NCI-H1930 (cell line): ENCODE measurements around the gene DYSF.

Experiments
- DNase-seq, 2 experiments: peaks; one replicate each; lab custom pipeline; 2025; lab: John Stamatoyannopoulos, UW

DYSF gene

GRCh38 chr2:71615767-71616730 is 162.7 kb downstream of the DYSF start:
- DNase-seq, result no peak

DNA sequence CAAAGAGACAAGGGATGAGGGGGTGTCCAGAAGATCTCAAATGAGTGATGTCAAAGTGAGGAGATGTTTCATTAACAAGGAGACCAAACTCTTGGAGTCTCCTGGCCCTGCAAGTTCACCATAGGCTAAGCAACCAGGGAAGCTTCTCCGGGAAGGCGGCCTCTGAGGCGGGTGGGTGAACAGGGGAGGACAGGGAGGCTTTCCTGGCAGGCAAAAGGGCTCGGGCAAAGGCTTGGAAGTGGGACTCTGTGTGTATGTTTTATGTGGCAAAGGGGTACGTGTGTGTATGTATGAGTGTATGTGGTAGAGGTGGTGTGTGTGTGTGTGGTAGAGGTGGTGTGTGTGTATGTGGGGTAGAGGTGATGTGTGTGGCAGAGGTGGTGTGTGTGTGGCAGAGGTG is 163.9 kb downstream of the DYSF start:
- no peak for DNase-seq

DNA sequence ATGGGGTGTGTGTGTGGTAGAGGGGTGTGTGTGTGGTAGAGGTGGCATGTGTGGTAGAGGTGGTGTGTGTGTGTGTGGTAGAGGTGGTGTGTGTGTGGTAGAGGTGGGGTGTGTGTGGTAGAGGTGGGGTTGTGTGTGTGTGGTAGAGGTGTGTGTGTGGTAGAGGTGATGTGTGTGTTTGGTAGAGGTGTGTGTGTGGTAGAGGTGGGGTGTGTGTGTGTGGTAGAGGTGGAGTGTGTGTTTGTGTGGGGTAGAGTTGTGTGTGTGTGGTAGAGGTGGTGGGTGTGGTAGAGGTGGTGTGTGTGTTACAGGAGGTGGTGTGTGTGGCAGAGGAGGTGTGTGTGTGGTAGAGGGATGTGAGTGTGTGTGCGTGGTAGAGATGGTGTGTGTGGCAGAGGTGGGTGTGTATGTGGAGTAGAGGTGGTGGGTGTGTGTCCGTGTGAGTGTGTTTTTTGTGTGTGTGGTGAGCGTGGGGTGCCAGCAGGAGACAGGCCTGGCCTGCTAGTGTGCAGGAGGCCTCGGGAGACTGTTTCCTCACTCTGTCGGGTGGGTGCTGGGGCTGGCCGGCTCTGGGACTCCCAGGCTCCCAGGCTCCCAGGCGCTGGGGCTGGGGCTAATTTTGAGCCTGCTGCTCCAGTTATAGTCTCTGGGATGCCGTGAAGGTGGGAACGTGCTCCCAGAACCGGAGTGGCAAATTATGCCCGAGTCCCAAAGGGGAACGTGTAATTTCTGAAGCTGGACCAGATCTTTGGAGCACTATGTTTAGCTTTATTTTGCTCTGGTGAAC is 165.2 kb downstream of the DYSF start:
- DNase-seq, result no peak

DNA sequence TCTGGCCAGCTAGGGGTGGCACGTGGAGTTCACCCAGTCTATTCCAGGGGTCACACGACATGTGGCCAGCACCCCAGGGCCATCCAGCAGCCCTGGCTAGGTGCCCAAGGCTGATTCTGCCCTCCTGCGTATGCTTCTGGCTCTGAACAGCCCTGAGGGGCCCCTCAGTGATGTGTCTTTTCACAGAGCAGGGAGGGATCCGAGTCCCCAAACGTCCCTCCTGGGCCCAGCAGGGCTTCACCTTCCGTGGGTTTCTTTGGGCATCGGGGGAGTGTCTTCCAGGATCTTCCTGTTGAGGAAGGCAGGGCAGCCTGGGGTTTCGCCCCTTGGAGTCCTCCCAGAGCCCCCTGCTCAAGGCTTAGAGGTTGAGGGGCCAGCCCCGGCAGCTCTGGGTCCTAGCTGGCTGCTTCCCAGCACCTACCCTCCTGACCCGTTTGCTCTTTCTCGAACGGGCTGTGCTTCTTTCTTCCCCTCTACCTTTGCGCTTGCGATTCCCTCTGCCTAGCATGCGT is 165.9 kb downstream of the DYSF start:
- DNase-seq, result no peak

DNA sequence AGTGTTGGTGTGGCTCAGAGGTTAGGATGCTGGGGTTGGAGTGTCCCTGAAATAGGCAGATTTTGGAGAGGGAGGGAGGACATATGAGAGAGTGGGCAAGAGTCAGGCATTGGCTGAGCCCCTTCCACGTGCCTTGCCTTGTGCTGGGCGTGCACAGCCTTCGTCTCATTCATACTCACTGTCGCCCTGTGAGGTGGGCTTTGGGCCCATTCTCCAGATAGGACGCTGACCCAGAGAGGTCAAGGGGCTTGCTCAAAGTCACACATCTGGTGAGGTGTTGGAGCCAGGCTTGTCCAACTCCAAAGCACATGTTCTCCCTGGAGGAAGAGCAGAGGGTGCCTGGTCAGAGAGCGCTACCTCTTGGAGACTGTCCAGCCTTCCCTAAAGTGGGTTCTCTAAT is 166.8 kb downstream of the DYSF start:
- DNase-seq, result no peak

- DNase-seq, result no peak
These were observed 167.5 kb downstream of the DYSF start for GRCh38 chr2:71620851-71621251.

GRCh38 chr2:71629273-71629672 is 175.9 kb downstream of the DYSF start:
- DNase-seq, result no peak

DNA sequence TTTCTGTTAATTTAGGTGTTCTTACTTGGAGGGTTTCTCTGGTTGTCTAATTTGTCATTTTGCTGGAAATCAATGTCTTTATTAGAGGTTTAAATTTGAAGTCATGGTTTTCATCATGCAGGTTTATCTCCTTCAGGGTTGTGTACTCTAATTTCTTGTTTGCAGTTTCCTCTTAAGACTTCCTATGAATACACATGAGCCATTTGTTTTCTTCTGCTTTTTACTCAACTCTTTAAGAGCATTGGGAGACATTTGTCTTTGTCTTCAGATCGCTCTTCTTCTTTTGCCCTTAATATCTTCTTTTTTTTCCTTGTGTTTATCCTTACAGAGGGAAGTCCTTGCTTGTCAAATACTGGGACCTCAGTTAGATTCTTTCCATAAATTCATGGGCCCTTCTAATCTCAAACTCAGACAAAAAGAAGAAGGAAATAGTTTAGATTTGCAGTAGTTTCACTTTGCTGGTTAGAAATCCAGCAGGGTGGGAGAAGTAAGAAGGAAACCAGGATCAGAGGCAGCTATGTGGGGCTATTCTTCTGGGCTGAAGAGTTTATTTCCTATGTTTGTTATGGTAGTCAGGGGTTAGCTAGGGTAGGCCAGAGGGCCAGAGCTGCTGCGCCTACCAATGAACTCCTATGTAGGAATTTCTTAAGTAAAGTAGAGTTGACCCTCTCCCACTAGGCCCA is 176.6 kb downstream of the DYSF start:
- no peak for DNase-seq

GRCh38 chr2:71630454-71631328 is 177.3 kb downstream of the DYSF start:
- no peak for DNase-seq

GRCh38 chr2:71631411-71631931 is 178.1 kb downstream of the DYSF start:
- no peak for DNase-seq

- no peak for DNase-seq
These were observed 179.7 kb downstream of the DYSF start for GRCh38 chr2:71633086-71633485.

- no peak for DNase-seq
These were observed 181.2 kb downstream of the DYSF start for GRCh38 chr2:71634567-71634966.

GRCh38 chr2:71635798-71636197 is 182.4 kb downstream of the DYSF start:
- DNase-seq, result no peak

DNA sequence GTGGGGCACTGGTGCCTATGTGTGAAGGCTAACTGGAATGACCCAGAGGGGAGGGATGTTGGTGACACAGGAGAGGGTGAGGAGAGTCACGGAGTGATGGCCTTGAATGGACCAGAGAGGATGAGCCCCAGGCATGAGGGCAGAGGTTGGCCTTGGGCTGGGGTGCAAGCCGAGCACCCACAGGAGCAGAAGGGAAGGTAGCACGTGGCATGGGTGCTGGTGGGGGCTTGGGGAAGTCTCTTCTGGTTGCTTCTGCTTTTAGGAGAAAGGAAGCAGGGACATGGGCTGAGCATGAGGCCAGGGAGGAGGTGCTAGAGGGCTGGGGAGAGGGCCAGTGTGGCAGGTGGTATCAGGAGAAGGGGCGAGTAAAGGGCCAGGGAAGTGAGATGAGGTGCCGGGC is 183.8 kb downstream of the DYSF start:
- no peak for DNase-seq

DNA sequence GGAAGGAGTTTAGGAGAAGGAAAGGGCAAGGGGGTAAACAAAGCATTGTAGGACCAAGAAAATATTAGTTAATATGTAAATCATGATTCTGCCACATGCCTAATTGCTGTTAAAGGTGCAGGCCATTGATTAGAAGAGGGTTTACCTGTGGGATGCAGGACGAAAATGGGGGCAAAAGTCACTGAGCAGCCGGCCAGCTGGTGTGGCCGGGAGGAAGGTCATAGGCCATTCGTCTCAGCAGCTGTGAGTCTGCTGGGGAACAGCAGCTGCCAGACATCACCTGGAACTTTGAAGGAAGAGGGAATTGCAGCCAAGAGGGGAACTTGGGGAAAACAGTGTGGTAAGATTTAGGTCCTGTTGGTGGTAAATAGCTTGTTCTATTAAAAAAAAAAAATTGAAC is 184.4 kb downstream of the DYSF start:
- DNase-seq, result no peak

- no peak for DNase-seq
These were observed 186.4 kb downstream of the DYSF start for GRCh38 chr2:71639735-71640134.

DNA sequence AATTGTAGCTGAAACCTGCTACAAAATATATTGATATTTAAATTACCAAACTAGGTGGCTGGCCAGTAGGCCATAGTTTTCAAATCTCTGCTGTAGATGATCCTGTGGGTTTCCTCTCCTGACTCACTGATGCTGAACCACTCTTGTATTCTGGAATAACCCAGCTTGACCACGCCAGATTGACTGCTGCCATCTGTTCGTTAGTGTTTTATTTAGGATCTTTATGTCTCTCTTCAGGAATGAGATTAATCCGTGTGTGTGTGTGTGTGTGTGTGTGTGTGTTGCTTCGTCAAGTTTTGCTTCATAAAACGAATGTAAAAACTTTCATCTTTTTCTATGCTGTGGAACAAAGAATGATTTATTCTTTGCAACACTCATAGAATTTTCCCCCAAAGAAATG is 187.1 kb downstream of the DYSF start:
- no peak for DNase-seq

GRCh38 chr2:71643674-71644357 is 190.5 kb downstream of the DYSF start:
- DNase-seq, result no peak

GRCh38 chr2:71646028-71646427 is 192.7 kb downstream of the DYSF start:
- no peak for DNase-seq

DNA sequence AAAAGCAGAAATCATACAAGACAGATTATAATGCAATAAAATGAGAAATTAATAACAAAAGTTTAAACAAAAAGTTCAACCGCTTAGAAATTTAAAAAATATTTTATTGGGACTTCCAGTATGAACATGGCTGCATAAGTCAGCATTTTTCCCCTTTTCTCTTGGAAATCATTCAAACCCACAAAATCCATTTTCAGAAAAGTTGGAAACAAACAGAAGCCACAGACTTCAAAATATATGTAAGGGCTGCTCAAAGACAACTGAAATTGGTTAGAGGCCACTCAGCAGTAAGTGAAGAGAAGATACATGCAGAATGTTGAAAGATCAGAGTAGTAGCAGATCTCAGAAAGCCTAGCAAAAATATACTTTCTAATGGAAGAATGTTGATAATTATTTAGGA is 194.0 kb downstream of the DYSF start:
- no peak for DNase-seq
